Endothelial cell of umbilical vein (primary cell): ENCODE data around the gene FAM168A. TPM values are rescaled to one million over a fixed set of nuclear protein-coding genes. Genes with fewer than 3 reads are reported as not detected.

ENCODE experiments used
- BruUV-seq: library from RNA; stranded (reverse); fragments of 400-500 nt; replicated peaks from 2 replicates; lab custom pipeline; 2021; lab: Mats Ljungman, UMichigan
- CTCF ChIA-PET: fragments of 300-600, 350-600 bp; sonication (Branson Sonifier 250); formaldehyde crosslinking; loops from one replicate; lab custom pipeline; 2021; ENCODE audit warnings: antibody characterized with exemption, inconsistent platforms; lab: Charles Lee
- POLR2A ChIA-PET: fragments of 300-600, 350-600 bp; sonication (Branson Sonifier 250); formaldehyde crosslinking; loops from one replicate; lab custom pipeline; 2021; ENCODE audit warnings: antibody characterized with exemption, inconsistent platforms; lab: Charles Lee
- DNase-seq: peaks from one replicate; pipeline ENCODE4 v3.0.0-alpha.2; 2011; ENCODE audit warnings: low read depth, low spot score
- FAIRE-seq: peaks from 2 replicates; lab custom pipeline; 2011; peaks lifted over from hg19 to GRCh38; lab: Jason Lieb, UNC
- H2AFZ ChIP-seq: 2 replicates; pipeline ENCODE4 v1.6.0; 2012; ENCODE audit warnings: low read depth, low read length, control low read depth, inconsistent platforms
- H3K27ac ChIP-seq: 2 replicates; pipeline ENCODE4 v1.5.1; 2011; ENCODE audit warnings: low read depth, mild to moderate bottlenecking, control low read depth, low read length, moderate library complexity; ENCODE audit not compliant: insufficient read depth
- H3K27me3 ChIP-seq, 2 experiments: 2 replicates each; pipeline versions ENCODE4 v1.6.0 to v1.6.1; 2011; ENCODE audit warnings: low read length in 2 of 2, mixed read lengths in 1 of 2; ENCODE audit not compliant: control insufficient read depth in 2 of 2, insufficient read depth in 2 of 2
- H3K36me3 ChIP-seq, 2 experiments: 2 replicates in 1 of 2; 3 replicates in 1 of 2; pipeline ENCODE4 v1.5.1; 2011; ENCODE audit warnings: low read length in 2 of 2, mild to moderate bottlenecking in 1 of 2, moderate library complexity in 1 of 2; ENCODE audit not compliant: control insufficient read depth in 2 of 2, insufficient read depth in 2 of 2; ENCODE audit errors: extremely low read depth in 1 of 2
- H3K4me1 ChIP-seq: 3 replicates; pipeline ENCODE4 v1.5.1; 2011; ENCODE audit warnings: mild to moderate bottlenecking, low read length; ENCODE audit not compliant: control insufficient read depth, insufficient read depth; ENCODE audit errors: extremely low read depth
- H3K4me2 ChIP-seq: 2 replicates; pipeline ENCODE4 v1.6.1; 2011; ENCODE audit warnings: low read length, control low read depth, mixed read lengths; ENCODE audit not compliant: insufficient read depth
- H3K4me3 ChIP-seq, 3 experiments: fragments of 200-600 bp in 1 of 3; sonication (generic), shearing (Covaris generic) in 1 of 3; replicated peaks in 1 of 3; 2 replicates each; pipeline ENCODE4 v1.5.1; 2011 to 2016; ENCODE audit warnings: control low read depth in 3 of 3, low read length in 3 of 3, mild to moderate bottlenecking in 2 of 3, inconsistent platforms in 1 of 3, low read depth in 1 of 3, moderate library complexity in 1 of 3; ENCODE audit not compliant: insufficient read depth in 1 of 3
- H3K79me2 ChIP-seq: 2 replicates; pipeline ENCODE4 v1.6.0; 2012; ENCODE audit warnings: low read length, inconsistent platforms; ENCODE audit not compliant: control insufficient read depth, insufficient read depth
- H3K9ac ChIP-seq: replicated peaks from 2 replicates; pipeline ENCODE3; 2011; ENCODE audit warnings: low read length, control low read depth; ENCODE audit not compliant: insufficient read depth; ENCODE audit errors: extremely low read depth
- H3K9me1 ChIP-seq: replicated peaks from 3 replicates; pipeline ENCODE4 v1.6.0; 2011; ENCODE audit warnings: mild to moderate bottlenecking, low read length; ENCODE audit not compliant: control insufficient read depth, insufficient read depth; ENCODE audit errors: extremely low read depth
- H3K9me3 ChIP-seq: replicated peaks from 2 replicates; pipeline ENCODE4 v1.5.1; 2012; ENCODE audit warnings: low read length, inconsistent platforms; ENCODE audit not compliant: control insufficient read depth, insufficient read depth
- H4K20me1 ChIP-seq: replicated peaks from 2 replicates; pipeline ENCODE3; 2011; ENCODE audit warnings: mild to moderate bottlenecking, low read length; ENCODE audit not compliant: control insufficient read depth, insufficient read depth; ENCODE audit errors: extremely low read depth
- EZH2 ChIP-seq: IDR thresholded peaks from 2 replicates; pipeline ENCODE4 v1.6.1; 2012; ENCODE audit warnings: borderline replicate concordance, low read depth, mild to moderate bottlenecking, moderate library complexity, low read length, inconsistent platforms; ENCODE audit not compliant: severe bottlenecking
- FOS ChIP-seq: IDR thresholded peaks from 2 replicates; pipeline ENCODE4 v1.6.1; 2011; ENCODE audit warnings: mild to moderate bottlenecking, low read length, moderate library complexity, borderline replicate concordance; ENCODE audit not compliant: insufficient read depth
- GATA2 ChIP-seq: IDR thresholded peaks from 2 replicates; pipeline ENCODE4 v1.7.0; 2011; ENCODE audit warnings: low read depth, mild to moderate bottlenecking, moderate library complexity, mixed read lengths, low read length; ENCODE audit not compliant: insufficient read length, insufficient read depth
- JUN ChIP-seq: IDR thresholded peaks from 2 replicates; pipeline ENCODE4 v1.6.1; 2011; ENCODE audit warnings: borderline replicate concordance, low read depth; ENCODE audit not compliant: insufficient read length, insufficient read depth
- MYC ChIP-seq: IDR thresholded peaks from one replicate; pipeline ENCODE4 v1.6.1; 2011; ENCODE audit warnings: mild to moderate bottlenecking, low read depth, low read length
- POLR2A ChIP-seq: IDR thresholded peaks from 2 replicates; pipeline ENCODE4 v1.6.1; 2012; ENCODE audit warnings: low read depth, mild to moderate bottlenecking, control low read depth, low read length
- POLR2AphosphoS5 ChIP-seq: IDR thresholded peaks from 2 replicates; pipeline ENCODE4 v1.6.1; 2012; ENCODE audit warnings: low read depth, mild to moderate bottlenecking, control low read depth, low read length, moderate library complexity; ENCODE audit not compliant: insufficient read depth
- dilution Hi-C: fragments of 300-500 bp; cut with MboI; formaldehyde crosslinking; loops from one replicate; pipeline ENCODE4 v1.15.0; 2019; ENCODE audit warnings: low sequenced_read_pairs; ENCODE audit not compliant: extremely low pct_ligation_motif_present
- intact Hi-C: fragments of 100-400 bp; cut with micrococcal nuclease; formaldehyde crosslinking; loops from one replicate; pipeline ENCODE4 v1.10.0; 2022
- polyA plus RNA-seq, 4 experiments: library from polyadenylated mRNA; depleted of rRNA in 3 of 4; stranded (reverse) in 3 of 4; unstranded in 1 of 4; fragments of >200 nt; gene quantifications; 2 replicates each; pipeline versions ENCODE4 v1.2.1 to v1.2.3, GENCODE V29; 2011 to 2012; ENCODE audit warnings: missing spikeins in 1 of 4
- total RNA-seq: library from RNA; stranded (reverse); gene quantifications from 2 replicates; pipeline ENCODE4 v1.2.3, GENCODE V29; 2021
- TF ChIP-seq, protein P1 (sequence below), 2 donors: IDR thresholded peaks; 1 replicate in 1 of 2; 2 replicates in 1 of 2; pipeline ENCODE4 v1.5.1; 2011; ENCODE audit warnings: low read length in 2 of 2, mild to moderate bottlenecking in 2 of 2, moderate library complexity in 2 of 2, control low read depth in 1 of 2, inconsistent platforms in 1 of 2, low read depth in 1 of 2; ENCODE audit not compliant: insufficient read depth in 1 of 2; ENCODE audit errors: extremely low read depth in 1 of 2

Gene FAM168A
- total and polyA plus RNA-seq, 2 donors (not counting 3 experiments of a cell fraction or from before 2014, with no cell fraction given), result 17.0 to 20.5 TPM

DNA sequence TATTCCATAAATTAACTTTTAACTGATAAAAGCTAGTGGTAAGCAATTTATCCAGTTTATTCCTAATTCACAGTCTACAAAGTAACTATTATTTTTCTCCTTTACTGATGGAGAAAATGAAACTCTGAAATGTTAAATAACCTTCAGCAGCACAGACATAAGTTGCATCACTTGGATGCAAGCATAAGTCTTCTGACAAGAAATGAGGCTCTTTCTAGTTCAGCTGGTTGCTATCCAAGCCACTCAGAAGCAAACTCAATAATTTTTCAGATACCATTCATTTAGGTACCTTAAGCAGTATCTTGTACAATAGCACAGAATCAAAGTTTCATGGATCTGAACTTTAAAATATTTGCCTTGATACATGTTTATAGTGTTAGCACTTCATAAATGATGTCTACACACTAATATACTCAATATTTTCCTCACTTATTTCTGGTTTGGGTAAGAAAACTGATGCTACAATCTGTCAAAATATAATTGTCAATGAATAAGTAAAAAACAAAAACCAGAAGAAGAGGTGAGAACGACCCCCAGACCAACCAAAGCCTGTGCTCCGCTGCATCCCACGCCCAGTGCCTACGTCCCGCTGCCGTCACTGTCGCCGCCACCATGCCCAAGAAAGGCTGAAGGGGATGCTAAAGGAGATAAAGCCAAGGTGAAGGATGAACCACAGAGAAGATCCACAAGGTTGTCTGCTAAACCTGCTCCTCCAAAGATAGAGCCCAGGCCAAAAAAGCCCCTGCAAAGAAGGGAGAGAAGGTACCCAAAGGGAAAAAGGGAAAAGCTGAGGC is 18.1 kb downstream of the FAM168A start:
- H3K4me2 ChIP-seq, result no peak overlapping the region
- CTCF ChIA-PET, result interaction anchor here (1.0 to 2.2 kb wide), 5 partner anchors 10 to 101 kb away, joined by 3 to 7 read pairs (median 4); no protein-coding TSS in a partner anchor
- no peak overlapping the region for H3K27ac ChIP-seq
- no peak overlapping the region for H3K4me3 ChIP-seq
- POLR2A ChIA-PET, result no interaction called here
- no peak for TF ChIP-seq JUN
- no peak for TF ChIP-seq POLR2A
- no peak for TF ChIP-seq POLR2AphosphoS5
- TF ChIP-seq EZH2, result no peak
- no peak for TF ChIP-seq MYC
- TF ChIP-seq GATA2, result no peak
- TF ChIP-seq, protein P1, sequence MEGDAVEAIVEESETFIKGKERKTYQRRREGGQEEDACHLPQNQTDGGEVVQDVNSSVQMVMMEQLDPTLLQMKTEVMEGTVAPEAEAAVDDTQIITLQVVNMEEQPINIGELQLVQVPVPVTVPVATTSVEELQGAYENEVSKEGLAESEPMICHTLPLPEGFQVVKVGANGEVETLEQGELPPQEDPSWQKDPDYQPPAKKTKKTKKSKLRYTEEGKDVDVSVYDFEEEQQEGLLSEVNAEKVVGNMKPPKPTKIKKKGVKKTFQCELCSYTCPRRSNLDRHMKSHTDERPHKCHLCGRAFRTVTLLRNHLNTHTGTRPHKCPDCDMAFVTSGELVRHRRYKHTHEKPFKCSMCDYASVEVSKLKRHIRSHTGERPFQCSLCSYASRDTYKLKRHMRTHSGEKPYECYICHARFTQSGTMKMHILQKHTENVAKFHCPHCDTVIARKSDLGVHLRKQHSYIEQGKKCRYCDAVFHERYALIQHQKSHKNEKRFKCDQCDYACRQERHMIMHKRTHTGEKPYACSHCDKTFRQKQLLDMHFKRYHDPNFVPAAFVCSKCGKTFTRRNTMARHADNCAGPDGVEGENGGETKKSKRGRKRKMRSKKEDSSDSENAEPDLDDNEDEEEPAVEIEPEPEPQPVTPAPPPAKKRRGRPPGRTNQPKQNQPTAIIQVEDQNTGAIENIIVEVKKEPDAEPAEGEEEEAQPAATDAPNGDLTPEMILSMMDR (IDR thresholded peaks at IDR 0.05; ENCODE audit: extremely low read depth in 1 of 2, insufficient read depth in 1 of 2, low read depth in 1 of 2, low read length in 2 of 2), result no peak
- TF ChIP-seq FOS, result no peak
- no peaks in the 10 kb centered on the region for H3K79me2 ChIP-seq
- dilution Hi-C loops, result no loop called here
- intact Hi-C loops, result no loop called here
- no peaks in the 10 kb centered on the region for H3K9me3 ChIP-seq
- no peaks in the 10 kb centered on the region for H3K36me3 ChIP-seq
- H3K27me3 ChIP-seq, result no peaks in the 10 kb centered on the region
- H4K20me1 ChIP-seq, result no peaks in the 10 kb centered on the region
- no peaks in the 10 kb centered on the region for H3K4me1 ChIP-seq
- no TSS peak for BruUV-seq
- H3K9me1 ChIP-seq, result no peaks in the 10 kb centered on the region
- H3K9ac ChIP-seq, result no peak overlapping the region
- DNase-seq (no peak), FAIRE-seq (no peak)
- H2AFZ ChIP-seq, result no peak overlapping the region
